Uterus (tissue), 4 donors: ENCODE data around the gene SPATS2L. TPM values are rescaled to one million over a fixed set of nuclear protein-coding genes. Genes with fewer than 3 reads are reported as not detected.

Source experiments
- DNase-seq, 2 donors: peaks; one replicate each; pipeline ENCODE4 v3.0.0-alpha.2; 2019 to 2020
- H3K27ac ChIP-seq, 2 donors: fragments of 200-600 bp; sonication (generic); 1 replicate in 1 of 2; 2 replicates in 1 of 2; pipeline ENCODE4 v1.5.1; 2016 to 2018
- H3K27me3 ChIP-seq, 2 donors: fragments of 200-600 bp; sonication (generic); one replicate each; pipeline ENCODE4 v1.5.1; 2018 to 2019; ENCODE audit warnings: control low read depth in 1 of 2
- H3K36me3 ChIP-seq, 2 donors: fragments of 200-600 bp; sonication (generic); one replicate each; pipeline ENCODE4 v1.5.1; 2019; ENCODE audit warnings: control low read depth in 1 of 2
- H3K4me1 ChIP-seq, 2 donors: fragments of 200-600 bp; sonication (generic); one replicate each; pipeline ENCODE4 v1.5.1; 2018 to 2019; ENCODE audit warnings: control low read depth in 1 of 2
- H3K4me3 ChIP-seq, 2 donors: fragments of 200-600 bp; sonication (generic); 1 replicate in 1 of 2; 2 replicates in 1 of 2; pipeline ENCODE4 v1.5.1; 2018 to 2019; ENCODE audit warnings: mild to moderate bottlenecking in 1 of 2
- H3K9me3 ChIP-seq, 2 donors: fragments of 200-600 bp; sonication (generic); one replicate each; pipeline ENCODE4 v1.5.1; 2019; ENCODE audit warnings: control low read depth in 1 of 2
- POLR2A ChIP-seq, 2 donors: fragments of 450-650 bp; IDR thresholded peaks; one replicate each; pipeline ENCODE4 v1.6.1; 2016; ENCODE audit warnings: antibody characterized with exemption in 2 of 2, mild to moderate bottlenecking in 1 of 2, moderate library complexity in 1 of 2
- intact Hi-C: fragments of 100-400 bp; cut with DNase I; formaldehyde crosslinking; loops from one replicate; pipeline ENCODE4 v1.15.1; 2023; ENCODE audit warnings: low total_unique reads
- total RNA-seq, 4 donors: library from RNA; depleted of rRNA in 3 of 4; stranded (reverse); fragments of >200 nt in 3 of 4; gene quantifications; one replicate each; pipeline versions ENCODE4 v1.1.0 to v1.2.4, GENCODE V29; 2014 to 2023
- TF ChIP-seq, protein P1 (sequence below), 4 experiments: fragments of 200-600 bp in 2 of 4; fragments of 450-650 bp in 2 of 4; sonication (generic) in 2 of 4; IDR thresholded peaks; one replicate each; pipeline ENCODE4 v1.5.1; 2016 to 2019; ENCODE audit warnings: antibody characterized with exemption in 4 of 4, mild to moderate bottlenecking in 2 of 4, moderate library complexity in 1 of 4
- donor health status: DM: yes; HTN: yes; CAD: no.

SPATS2L gene
- total RNA-seq, 4 donors from 2014 or later: 20.6 to 99.3 (median 73.1) TPM

DNA sequence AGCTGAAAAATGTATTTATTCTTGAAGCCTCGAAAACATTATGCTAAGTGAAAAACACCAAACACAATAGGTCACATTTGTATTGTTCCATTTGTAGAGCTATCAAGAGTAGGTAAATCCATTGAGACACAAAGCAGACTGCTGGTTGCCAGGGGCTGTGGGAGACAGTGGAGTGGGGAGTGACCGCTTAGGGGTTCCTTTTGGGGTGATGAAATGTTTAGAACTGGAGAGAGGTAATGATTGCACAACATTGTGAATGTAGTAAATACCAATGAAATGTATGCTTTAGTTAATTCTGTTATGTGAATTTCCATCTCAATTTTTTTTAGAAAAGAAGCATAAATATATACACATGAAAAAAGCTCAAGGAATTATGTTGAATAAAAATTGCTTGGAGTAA lies 187.6 kb downstream of the SPATS2L start:
- DNase-seq: no peak
- intact Hi-C loops: no loop called here
- H3K4me3 ChIP-seq: no peak overlapping the region
- no peaks in the 10 kb centered on the region for H3K36me3 ChIP-seq
- H3K4me1 ChIP-seq: no peaks in the 10 kb centered on the region
- H3K9me3 ChIP-seq: no peaks in the 10 kb centered on the region
- TF ChIP-seq, protein P1, sequence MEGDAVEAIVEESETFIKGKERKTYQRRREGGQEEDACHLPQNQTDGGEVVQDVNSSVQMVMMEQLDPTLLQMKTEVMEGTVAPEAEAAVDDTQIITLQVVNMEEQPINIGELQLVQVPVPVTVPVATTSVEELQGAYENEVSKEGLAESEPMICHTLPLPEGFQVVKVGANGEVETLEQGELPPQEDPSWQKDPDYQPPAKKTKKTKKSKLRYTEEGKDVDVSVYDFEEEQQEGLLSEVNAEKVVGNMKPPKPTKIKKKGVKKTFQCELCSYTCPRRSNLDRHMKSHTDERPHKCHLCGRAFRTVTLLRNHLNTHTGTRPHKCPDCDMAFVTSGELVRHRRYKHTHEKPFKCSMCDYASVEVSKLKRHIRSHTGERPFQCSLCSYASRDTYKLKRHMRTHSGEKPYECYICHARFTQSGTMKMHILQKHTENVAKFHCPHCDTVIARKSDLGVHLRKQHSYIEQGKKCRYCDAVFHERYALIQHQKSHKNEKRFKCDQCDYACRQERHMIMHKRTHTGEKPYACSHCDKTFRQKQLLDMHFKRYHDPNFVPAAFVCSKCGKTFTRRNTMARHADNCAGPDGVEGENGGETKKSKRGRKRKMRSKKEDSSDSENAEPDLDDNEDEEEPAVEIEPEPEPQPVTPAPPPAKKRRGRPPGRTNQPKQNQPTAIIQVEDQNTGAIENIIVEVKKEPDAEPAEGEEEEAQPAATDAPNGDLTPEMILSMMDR (IDR thresholded peaks at IDR 0.05): no peak
- TF ChIP-seq POLR2A (IDR thresholded peaks at IDR 0.05): no peak
- H3K27me3 ChIP-seq: no peaks in the 10 kb centered on the region
- H3K27ac ChIP-seq: no peak overlapping the region

DNA sequence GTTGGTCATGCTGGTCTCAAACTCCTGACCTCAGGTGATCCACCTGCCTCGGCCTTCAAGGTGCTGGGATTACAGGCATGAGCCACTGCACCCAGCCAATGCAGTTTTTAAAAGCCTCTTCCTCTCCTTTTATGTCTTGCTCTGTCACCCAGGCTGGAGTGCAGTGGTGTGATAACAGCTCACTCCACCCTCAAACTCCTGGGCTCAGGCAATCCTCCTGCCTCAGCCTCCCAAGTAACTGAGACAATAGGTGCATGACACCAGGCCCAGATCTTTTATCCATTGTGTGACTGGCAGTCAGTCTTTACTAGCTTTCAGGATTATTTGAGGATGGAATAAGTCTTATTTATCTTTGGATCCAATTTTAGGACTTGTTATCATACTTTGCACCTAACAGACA lies 190.2 kb downstream of the SPATS2L start:
- no peak overlapping the region for H3K4me3 ChIP-seq
- H3K36me3 ChIP-seq: no peaks in the 10 kb centered on the region
- no peaks in the 10 kb centered on the region for H3K27me3 ChIP-seq
- TF ChIP-seq, protein P1 (IDR thresholded peaks at IDR 0.05): no peak
- no peak for TF ChIP-seq POLR2A (IDR thresholded peaks at IDR 0.05)
- H3K4me1 ChIP-seq: no peaks in the 10 kb centered on the region
- H3K9me3 ChIP-seq: no peaks in the 10 kb centered on the region
- intact Hi-C loops: no loop called here
- no peak for DNase-seq
- H3K27ac ChIP-seq: no peak overlapping the region

DNA sequence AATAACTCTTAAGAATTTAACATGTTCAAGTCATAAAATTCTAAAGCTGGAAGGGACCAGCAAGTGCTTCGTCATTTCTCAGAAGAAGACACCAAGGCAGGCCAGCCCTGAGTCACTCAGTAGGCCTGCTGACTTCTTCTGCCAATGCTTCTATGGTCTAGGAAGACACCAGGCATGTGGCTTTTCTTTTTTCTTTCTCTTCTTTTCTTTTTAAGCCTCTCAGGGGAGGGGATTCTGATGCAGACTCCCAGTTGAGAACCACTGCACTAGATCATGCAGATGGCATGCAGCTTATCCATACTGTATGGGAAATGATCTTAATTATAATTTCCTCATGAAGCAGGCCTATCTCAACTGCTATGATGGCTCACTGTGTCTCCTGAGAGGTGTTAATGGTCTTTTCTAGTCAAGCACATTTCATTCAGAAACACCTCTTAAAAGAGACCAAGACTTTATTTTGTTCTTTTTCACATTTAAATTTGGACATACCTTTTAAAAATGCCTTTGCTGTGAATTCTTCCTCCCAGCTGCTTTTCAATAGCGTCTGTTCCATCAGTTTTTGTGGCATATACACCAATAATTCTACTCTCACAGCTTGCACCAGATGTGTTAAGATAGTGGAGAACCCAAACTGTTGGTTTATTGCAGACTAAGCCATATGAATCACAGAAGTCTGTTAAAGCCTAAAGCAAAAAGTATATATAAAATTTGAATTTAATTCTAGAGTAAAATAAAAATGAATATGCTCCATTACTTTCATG lies 192.1 kb downstream of the SPATS2L start:
- no peak for DNase-seq
- TF ChIP-seq, protein P1 (IDR thresholded peaks at IDR 0.05): no peak
- no peak for TF ChIP-seq POLR2A (IDR thresholded peaks at IDR 0.05)
- H3K9me3 ChIP-seq: no peaks in the 10 kb centered on the region

DNA sequence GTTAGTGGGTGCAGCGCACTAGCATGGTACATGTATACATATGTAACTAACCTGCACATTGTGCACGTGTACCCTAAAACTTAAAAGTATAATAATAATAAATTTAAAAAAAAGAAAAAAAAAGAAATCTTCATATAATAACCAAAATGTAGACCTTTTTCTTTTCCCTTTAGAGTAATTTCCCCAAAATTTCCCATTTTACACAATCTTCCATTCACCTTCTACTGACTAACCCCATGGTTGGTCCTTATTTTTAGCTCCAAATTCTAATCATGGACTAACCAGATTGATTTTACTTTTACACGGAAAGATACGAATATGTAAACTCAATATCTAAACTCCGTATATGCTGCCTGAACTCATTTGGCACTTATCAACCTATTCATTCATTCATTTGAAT lies 195.7 kb downstream of the SPATS2L start:
- intact Hi-C loops: no loop called here
- TF ChIP-seq POLR2A (IDR thresholded peaks at IDR 0.05): no peak
- TF ChIP-seq, protein P1 (IDR thresholded peaks at IDR 0.05): no peak

More for the DNA sequence above, 192.1 kb downstream of the SPATS2L start:
- H3K4me1 ChIP-seq: no peaks in the 10 kb centered on the region
- no peak overlapping the region for H3K27ac ChIP-seq
- intact Hi-C loops: no loop called here
- no peaks in the 10 kb centered on the region for H3K36me3 ChIP-seq
- no peaks in the 10 kb centered on the region for H3K27me3 ChIP-seq
- no peak overlapping the region for H3K4me3 ChIP-seq

DNA sequence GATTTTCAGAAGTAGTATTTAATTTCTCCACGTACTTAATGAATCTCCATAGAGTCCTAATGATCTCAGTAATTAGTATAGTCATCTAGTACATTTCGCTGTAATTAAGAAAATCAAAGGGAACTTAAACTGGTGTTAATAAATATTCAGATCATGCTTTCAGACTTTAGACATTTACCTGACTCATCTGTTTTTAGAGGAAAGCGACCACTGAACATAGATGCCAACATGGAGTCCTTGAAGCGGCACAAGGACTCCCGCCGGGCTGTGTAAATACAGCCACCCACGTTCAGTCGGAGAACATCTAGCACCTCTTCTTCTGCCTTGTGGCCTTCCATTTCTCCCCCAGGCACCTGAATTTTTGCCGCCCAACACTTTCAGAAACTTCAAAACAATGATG lies 200.2 kb downstream of the SPATS2L start:
- Histone ChIP-seq H3K4me1 (peaks cover 0 to 7% of the 10 kb centered on the region in 2 donors), H3K4me3 (no peak overlapping the region), H3K36me3 (no peaks in the 10 kb centered on the region), H3K27me3 (no peaks in the 10 kb centered on the region), H3K27ac (no peak overlapping the region), H3K9me3 (no peaks in the 10 kb centered on the region)
- intact Hi-C loops: no loop called here
- no peak for DNase-seq
- TF ChIP-seq, protein P1 (IDR thresholded peaks at IDR 0.05): no peak
- no peak for TF ChIP-seq POLR2A (IDR thresholded peaks at IDR 0.05)

More for the DNA sequence above, 195.7 kb downstream of the SPATS2L start:
- no peaks in the 10 kb centered on the region for H3K27me3 ChIP-seq
- no peaks in the 10 kb centered on the region for H3K36me3 ChIP-seq
- DNase-seq: no peak
- no peaks in the 10 kb centered on the region for H3K9me3 ChIP-seq
- H3K4me1 ChIP-seq: no peaks in the 10 kb centered on the region
- H3K27ac ChIP-seq: no peak overlapping the region
- H3K4me3 ChIP-seq: no peak overlapping the region
